Kidney (tissue), 14 donors: Measurements from ENCODE around the gene TRRAP. TPM values are rescaled to one million over a fixed set of nuclear protein-coding genes. Genes with fewer than 3 reads are reported as not detected.

Source experiments
- DNase-seq, 5 donors: peaks; one replicate each; pipeline ENCODE4 v3.0.0-alpha.2; 2013 to 2020
- FAIRE-seq: peaks from 2 replicates; lab custom pipeline; 2012; peaks lifted over from hg19 to GRCh38; lab: Jason Lieb, UNC
- H3K27ac ChIP-seq, 2 donors: one replicate each; pipeline ENCODE4 v1.7.0; 2013; ENCODE audit warnings: low read depth in 2 of 2, low read length in 2 of 2, inconsistent platforms in 1 of 2
- H3K27me3 ChIP-seq: one replicate; pipeline ENCODE4 v1.7.1; 2013; ENCODE audit warnings: low read length, inconsistent platforms; ENCODE audit not compliant: control insufficient read depth, insufficient read depth
- H3K36me3 ChIP-seq, 3 donors: one replicate each; pipeline versions ENCODE4 v1.7.0 to v1.7.1; 2013; ENCODE audit warnings: low read length in 3 of 3, control low read depth in 1 of 3, inconsistent platforms in 1 of 3; ENCODE audit not compliant: insufficient read depth in 3 of 3, control insufficient read depth in 2 of 3
- H3K4me1 ChIP-seq, 3 donors: one replicate each; pipeline versions ENCODE4 v1.7.0 to v1.7.1; 2013; ENCODE audit warnings: low read length in 3 of 3, inconsistent platforms in 1 of 3, low read depth in 1 of 3; ENCODE audit not compliant: control insufficient read depth in 2 of 3, insufficient read depth in 2 of 3
- H3K4me3 ChIP-seq, 3 donors: one replicate each; pipeline versions ENCODE4 v1.7.0 to v1.8.1; 2013; ENCODE audit warnings: low read length in 3 of 3, control low read depth in 1 of 3, inconsistent platforms in 1 of 3
- H3K9ac ChIP-seq, 3 donors: one replicate each; pipeline versions ENCODE4 v1.7.0 to v1.7.1; 2013; ENCODE audit warnings: low read length in 3 of 3, control low read depth in 1 of 3, inconsistent platforms in 1 of 3
- H3K9me3 ChIP-seq, 3 donors: one replicate each; pipeline versions ENCODE4 v1.7.0 to v1.7.1; 2013; ENCODE audit warnings: low read length in 3 of 3, control low read depth in 1 of 3, inconsistent platforms in 1 of 3; ENCODE audit not compliant: control insufficient read depth in 2 of 3, insufficient read depth in 1 of 3
- intact Hi-C: fragments of 100-400 bp; cut with DNase I; formaldehyde crosslinking; loops from one replicate; pipeline ENCODE4 v1.11.1; 2022
- polyA plus RNA-seq: library from polyadenylated mRNA; stranded (reverse); fragments of 350-450 nt; fragmentation: Illumina TruSeq; extraction: RNeasy Lipid Tissue Mini Kit (QIAGEN cat#74804); gene quantifications from one replicate; pipeline ENCODE4 v1.2.3, GENCODE V29; 2014; ENCODE audit warnings: low read depth, low replicate concordance; ENCODE audit not compliant: insufficient read depth
- total RNA-seq: library from RNA; stranded (reverse); fragmentation: NEBNext Ultra II Directional; extraction: Animal tissue kit (Norgen Biotek cat#: 25700); gene quantifications from one replicate; pipeline ENCODE4 v1.2.1, GENCODE V29; 2021
- TF ChIP-seq, protein P1 (sequence below): IDR thresholded peaks from 3 replicates; pipeline ENCODE4 v1.5.1; 2012; ENCODE audit warnings: mild to moderate bottlenecking, moderate library complexity, borderline replicate concordance; ENCODE audit not compliant: insufficient read depth; ENCODE audit errors: extremely low read depth
- donor health status: control.
- donor health status: control.
- donor health status: control.
- donor health status: control.
- donor health status: control.
- donor health status: DM: yes; HTN: yes; CAD: no.
- donor health status: Normal renal cell carcinoma (clear cell type).

Gene TRRAP
- total and polyA plus RNA-seq, 2 donors from 2014 or later, result 7.0 to 47.7 TPM

DNA sequence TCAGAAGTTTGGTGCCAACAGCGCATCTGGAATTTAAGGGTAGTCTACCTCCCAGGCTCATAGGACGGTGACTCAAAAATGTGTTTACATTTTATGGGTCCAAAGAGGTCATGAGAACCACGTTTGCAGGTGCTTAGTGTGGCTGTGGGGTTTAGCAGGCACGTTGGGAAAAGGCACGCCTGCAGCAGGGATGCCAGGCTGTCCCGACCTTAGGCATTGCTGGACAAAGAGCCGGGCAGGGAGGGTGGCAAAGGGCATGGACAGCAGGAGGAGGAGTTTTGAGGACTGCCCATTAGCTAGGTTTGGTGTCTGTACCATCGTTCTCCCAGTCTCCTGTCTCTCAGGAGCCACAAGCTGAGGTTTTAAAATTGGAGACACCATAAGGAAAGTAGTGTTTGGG is 104.4 kb downstream of the TRRAP start:
- H3K9ac ChIP-seq, result no peak overlapping the region
- no peak for DNase-seq
- no peaks in the 10 kb centered on the region for H3K9me3 ChIP-seq
- H3K36me3 ChIP-seq, result peaks cover 15 to 73% (median 53%) of the 10 kb centered on the region in 3 donors
- H3K4me1 ChIP-seq, result no peaks in the 10 kb centered on the region
- no peak overlapping the region for H3K4me3 ChIP-seq
- H3K27me3 ChIP-seq, result no peaks in the 10 kb centered on the region
- intact Hi-C loops, result no loop called here
- TF ChIP-seq, protein P1, sequence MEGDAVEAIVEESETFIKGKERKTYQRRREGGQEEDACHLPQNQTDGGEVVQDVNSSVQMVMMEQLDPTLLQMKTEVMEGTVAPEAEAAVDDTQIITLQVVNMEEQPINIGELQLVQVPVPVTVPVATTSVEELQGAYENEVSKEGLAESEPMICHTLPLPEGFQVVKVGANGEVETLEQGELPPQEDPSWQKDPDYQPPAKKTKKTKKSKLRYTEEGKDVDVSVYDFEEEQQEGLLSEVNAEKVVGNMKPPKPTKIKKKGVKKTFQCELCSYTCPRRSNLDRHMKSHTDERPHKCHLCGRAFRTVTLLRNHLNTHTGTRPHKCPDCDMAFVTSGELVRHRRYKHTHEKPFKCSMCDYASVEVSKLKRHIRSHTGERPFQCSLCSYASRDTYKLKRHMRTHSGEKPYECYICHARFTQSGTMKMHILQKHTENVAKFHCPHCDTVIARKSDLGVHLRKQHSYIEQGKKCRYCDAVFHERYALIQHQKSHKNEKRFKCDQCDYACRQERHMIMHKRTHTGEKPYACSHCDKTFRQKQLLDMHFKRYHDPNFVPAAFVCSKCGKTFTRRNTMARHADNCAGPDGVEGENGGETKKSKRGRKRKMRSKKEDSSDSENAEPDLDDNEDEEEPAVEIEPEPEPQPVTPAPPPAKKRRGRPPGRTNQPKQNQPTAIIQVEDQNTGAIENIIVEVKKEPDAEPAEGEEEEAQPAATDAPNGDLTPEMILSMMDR, result no peak
- H3K27ac ChIP-seq, result no peak overlapping the region
- FAIRE-seq, result no peak

DNA sequence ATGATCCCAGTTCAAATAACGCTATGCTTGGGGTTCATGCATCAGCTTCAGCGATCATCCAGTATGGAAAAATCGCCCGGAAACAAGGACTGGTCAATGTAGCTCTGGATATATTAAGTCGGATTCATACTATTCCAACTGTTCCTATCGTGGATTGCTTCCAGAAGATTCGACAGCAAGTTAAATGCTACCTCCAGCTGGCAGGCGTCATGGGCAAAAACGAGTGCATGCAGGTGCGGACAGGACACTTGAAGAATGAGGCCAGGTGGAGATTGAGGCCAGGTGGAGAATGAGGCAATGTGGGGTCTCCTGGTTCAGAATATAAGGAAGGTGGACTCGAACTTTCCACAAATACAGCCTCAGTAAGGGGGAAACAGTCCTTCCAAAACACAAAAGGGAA is 105.8 kb downstream of the TRRAP start:
- FAIRE-seq, result no peak
- TF ChIP-seq, protein P1, result no peak
- Histone ChIP-seq H3K9ac (no peak overlapping the region), H3K4me1 (no peaks in the 10 kb centered on the region), H3K4me3 (no peak overlapping the region), H3K36me3 (peaks cover 17 to 72% (median 54%) of the 10 kb centered on the region in 3 donors), H3K27me3 (no peaks in the 10 kb centered on the region), H3K27ac (no peak overlapping the region), H3K9me3 (no peaks in the 10 kb centered on the region)
- no peak for DNase-seq
- intact Hi-C loops, result no loop called here

GRCh38 chr7:98985406-98985805 is 107.1 kb downstream of the TRRAP start:
- no peaks in the 10 kb centered on the region for H3K27me3 ChIP-seq
- H3K27ac ChIP-seq, result no peak overlapping the region
- H3K36me3 ChIP-seq, result peaks cover 15 to 71% (median 57%) of the 10 kb centered on the region in 3 donors
- H3K9me3 ChIP-seq, result no peaks in the 10 kb centered on the region
- TF ChIP-seq, protein P1, result no peak
- H3K4me1 ChIP-seq, result no peaks in the 10 kb centered on the region
- no peak overlapping the region for H3K4me3 ChIP-seq
- intact Hi-C loops, result no loop called here
- FAIRE-seq (no peak), DNase-seq (no peak)
- no peak overlapping the region for H3K9ac ChIP-seq

GRCh38 chr7:98985945-98986344 is 107.6 kb downstream of the TRRAP start:
- no peak overlapping the region for H3K9ac ChIP-seq
- no peaks in the 10 kb centered on the region for H3K4me1 ChIP-seq
- no peak for DNase-seq
- H3K27me3 ChIP-seq, result no peaks in the 10 kb centered on the region
- TF ChIP-seq, protein P1, result no peak
- H3K4me3 ChIP-seq, result no peak overlapping the region
- peaks cover 15 to 74% (median 58%) of the 10 kb centered on the region in 3 donors for H3K36me3 ChIP-seq
- no peak overlapping the region for H3K27ac ChIP-seq
- no peak for FAIRE-seq
- intact Hi-C loops, result no loop called here
- no peaks in the 10 kb centered on the region for H3K9me3 ChIP-seq
